Measurements from ENCODE around the gene STEAP4. TPM values are rescaled to one million over a fixed set of nuclear protein-coding genes. Genes with fewer than 3 reads are reported as not detected.
A peak's percentile ranks its signal among the peaks of the same experiment; 100 is the strongest.

The STEAP4 gene
- total RNA-seq, 1 donor, result under 0.01 TPM

- DNase-seq (ENCODE audit: low read depth in 2 of 3, low spot score in 2 of 3), result peak in 2 of 3 donors; percentile 8 to 47
These were observed 7.4 kb upstream of the STEAP4 start for GRCh38 chr7:88314061-88314491.

- DNase-seq (ENCODE audit: low read depth in 2 of 3, low spot score in 2 of 3), result no peak
These were observed 5.5 kb upstream of the STEAP4 start for GRCh38 chr7:88312061-88312663.

- DNase-seq (ENCODE audit: low read depth in 2 of 3, low spot score in 2 of 3), result no peak
These were observed 5.0 kb upstream of the STEAP4 start for GRCh38 chr7:88311675-88312036.

DNA sequence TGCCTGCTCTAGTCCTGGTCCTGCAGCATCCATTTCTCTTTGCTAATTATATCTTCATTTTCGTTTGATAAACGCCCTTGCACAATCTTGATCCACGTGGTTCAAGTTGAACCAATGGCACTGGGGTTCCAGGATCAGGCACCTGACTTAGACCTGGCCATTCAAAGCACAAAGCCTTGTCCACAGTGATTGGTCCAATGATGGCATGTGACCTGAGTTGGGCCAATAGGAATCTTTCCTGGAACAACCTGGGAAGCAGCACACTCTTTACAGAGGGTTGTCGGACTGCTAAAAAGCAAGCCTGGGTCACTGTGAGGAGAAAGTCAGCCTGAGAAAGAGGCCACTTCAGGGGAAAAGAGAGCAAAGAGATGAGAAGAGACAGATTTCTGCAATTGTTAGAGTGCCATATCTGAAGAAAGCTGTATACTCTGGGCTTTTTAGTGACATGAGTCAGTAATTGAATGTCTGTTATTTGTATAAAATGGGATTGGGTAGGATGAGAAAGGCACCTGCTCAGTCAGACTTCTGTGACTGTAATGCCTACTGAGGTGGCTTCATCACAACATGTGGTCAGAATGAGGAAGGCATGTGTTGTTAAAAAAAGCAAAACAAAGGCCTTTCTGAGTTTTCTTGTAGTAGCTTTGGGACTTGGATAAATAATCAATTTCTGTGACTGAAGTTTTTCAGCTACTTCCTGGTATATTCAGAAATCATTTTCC, 4.4 kb upstream of the STEAP4 start:
- no peak for DNase-seq (ENCODE audit: low read depth in 2 of 3, low spot score in 2 of 3)

GRCh38 chr7:88309819-88310218, 3.1 kb upstream of the STEAP4 start:
- no peak for DNase-seq (ENCODE audit: low read depth in 2 of 3, low spot score in 2 of 3)

DNA sequence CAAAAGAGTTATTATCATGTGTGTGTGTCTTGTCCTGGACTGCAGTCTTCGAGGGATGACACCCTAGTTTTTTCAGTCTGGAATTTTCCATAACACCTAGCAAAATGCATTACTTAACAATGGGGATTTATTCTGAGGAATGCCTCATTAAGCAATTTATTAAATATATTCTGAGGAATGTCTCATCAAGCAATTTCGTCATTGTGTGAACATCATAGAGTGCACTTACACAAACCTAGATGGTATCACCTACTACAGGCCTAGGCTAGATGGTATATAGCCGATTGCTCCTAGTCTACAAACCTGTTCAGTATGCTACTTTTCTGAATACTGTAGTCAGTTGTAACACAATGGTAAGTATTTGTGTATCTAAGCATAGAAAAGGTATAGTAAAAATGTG, 1.1 kb upstream of the STEAP4 start:
- no peak for DNase-seq (ENCODE audit: low read depth in 2 of 3, low spot score in 2 of 3)

DNA sequence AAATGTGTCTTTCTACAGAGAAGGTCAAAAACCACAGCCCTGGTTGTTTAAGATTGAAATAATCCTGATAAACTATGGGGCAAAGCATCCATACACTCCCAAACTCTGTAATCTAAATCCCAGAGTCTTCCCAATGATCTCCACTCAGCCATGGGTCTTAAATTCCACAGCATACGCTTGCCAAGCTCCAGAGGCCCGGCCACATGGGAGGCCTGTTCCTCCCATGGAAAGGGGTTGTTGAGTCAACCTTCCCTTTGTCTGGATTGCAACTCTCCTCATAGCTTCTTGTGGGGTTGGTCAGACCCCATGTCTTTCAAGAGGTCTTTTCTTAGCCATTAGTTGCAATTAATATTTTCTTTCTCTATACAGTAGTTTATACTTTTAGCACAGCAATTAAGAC, 718 bp upstream of the STEAP4 start:
- no peak for DNase-seq (ENCODE audit: low read depth in 2 of 3, low spot score in 2 of 3)

DNA sequence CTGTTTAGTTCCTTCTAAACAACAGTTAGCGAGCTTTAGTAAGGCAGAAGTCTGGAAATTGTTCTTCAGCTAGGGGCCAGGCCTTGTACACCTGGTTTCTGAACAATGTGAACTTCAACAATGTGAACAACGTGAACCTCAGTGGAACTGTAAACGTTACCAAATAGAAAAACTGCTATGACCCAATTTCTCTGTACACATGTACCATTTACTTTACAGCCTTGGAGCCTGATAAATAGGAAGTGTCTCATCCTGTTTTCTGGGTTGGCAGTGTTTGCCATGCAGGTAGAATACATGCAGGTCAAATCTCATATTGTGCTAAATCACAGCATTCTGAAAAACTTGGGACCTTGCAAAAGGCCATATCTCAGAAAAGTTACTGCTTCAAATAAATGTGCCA, 1.6 kb downstream of the STEAP4 start:
- DNase-seq (ENCODE audit: low read depth in 2 of 3, low spot score in 2 of 3), result no peak

- no peak for DNase-seq (ENCODE audit: low read depth in 2 of 3, low spot score in 2 of 3)
These were observed 4.2 kb downstream of the STEAP4 start for GRCh38 chr7:88302486-88302885.

DNA sequence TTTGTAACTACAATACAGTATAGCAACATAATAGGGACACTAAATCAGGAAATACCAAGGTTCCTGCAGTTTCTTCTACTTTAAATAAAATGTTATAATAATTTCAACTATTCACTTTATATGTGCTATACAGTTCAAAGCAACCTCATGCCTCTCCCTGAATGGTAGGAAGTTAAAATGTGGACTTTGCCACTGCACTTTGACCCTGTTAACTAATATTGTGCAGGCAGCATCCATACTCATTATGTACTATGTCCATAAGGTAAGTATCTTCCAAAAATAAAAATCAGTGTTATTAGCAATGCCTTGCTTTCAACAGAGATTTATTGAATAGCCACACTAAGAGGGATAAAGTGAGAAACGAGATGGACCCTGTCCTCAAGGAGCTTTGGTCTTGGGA, 4.8 kb downstream of the STEAP4 start:
- DNase-seq (ENCODE audit: low read depth in 2 of 3, low spot score in 2 of 3), result no peak

GRCh38 chr7:88300401-88300945, 6.2 kb downstream of the STEAP4 start:
- no peak for DNase-seq (ENCODE audit: low read depth in 2 of 3, low spot score in 2 of 3)

DNA sequence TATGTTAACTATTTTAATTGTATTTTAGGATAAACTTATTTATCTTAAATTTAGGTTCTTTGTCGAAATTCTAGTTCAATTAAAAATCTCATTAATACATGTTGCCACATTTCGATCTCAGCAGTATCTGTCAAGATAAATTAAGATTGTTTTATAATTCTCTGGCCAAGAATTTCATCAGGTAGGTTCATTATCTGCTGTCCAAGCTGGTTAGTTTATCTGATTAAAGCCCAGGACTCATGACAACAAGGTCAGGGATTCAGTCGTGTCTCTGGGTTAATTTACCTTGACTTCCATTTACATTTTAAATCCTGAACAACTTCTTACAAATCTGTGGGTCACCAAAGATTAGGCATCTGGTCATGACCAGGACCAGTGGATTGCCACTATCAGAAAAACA, 7.6 kb downstream of the STEAP4 start:
- DNase-seq (ENCODE audit: low read depth in 2 of 3, low spot score in 2 of 3), result no peak

DNA sequence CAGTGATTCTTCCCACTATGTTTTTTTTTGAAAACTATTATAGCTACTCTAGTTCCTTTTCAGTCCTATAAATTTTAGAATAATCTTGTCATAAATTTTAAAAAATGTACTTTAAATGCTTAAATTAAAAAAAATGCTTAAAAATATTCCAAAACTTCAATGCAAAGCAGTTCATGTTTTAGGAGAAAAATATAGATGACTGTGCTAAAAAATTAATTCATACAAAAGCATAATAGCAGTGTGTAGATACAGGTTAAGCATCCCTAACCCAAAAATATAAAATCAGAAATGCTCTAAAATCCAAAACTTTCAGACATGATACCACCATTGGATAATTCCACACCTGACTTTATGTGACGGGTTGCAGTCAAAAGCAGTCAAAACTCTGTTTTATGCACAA, 12.8 kb downstream of the STEAP4 start:
- no peak for DNase-seq (ENCODE audit: low read depth in 2 of 3, low spot score in 2 of 3)

DNA sequence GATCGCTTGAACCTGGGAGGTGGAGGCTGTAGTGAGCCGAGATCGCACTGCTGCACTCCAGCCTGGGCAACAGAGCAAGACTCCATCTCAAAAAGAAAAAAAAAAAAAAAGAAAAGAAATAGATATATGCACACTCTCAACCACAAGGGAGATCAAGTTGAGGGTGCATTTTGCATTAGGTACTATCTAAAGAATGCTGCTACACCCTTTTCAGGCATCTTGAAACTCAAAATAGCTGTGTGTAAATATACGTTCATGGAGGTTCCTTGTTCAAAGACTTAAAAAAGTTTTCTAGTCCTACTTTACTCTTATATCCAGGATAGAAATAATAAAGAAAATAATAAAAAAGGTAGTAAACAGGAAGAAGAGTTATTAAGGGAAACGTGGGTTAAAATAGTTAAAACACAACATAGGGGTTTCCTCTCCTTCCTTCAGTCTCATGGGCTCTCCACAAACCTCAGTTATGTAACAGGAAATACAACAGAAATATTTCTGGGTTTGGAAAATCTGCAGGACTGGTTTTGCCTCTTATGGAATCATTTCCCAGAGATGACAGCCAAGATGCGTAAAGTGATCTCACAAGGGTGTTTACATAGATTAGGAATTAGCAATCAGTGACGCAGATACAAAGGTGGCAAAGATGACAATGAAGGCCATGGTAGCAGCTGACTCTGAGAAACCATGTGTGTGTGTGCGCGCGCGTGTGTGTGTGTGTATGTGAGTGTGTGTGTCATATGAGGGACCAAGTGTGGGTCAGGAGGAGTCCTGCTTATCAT, 15.1 kb downstream of the STEAP4 start:
- no peak for DNase-seq (ENCODE audit: low read depth in 2 of 3, low spot score in 2 of 3)

DNA sequence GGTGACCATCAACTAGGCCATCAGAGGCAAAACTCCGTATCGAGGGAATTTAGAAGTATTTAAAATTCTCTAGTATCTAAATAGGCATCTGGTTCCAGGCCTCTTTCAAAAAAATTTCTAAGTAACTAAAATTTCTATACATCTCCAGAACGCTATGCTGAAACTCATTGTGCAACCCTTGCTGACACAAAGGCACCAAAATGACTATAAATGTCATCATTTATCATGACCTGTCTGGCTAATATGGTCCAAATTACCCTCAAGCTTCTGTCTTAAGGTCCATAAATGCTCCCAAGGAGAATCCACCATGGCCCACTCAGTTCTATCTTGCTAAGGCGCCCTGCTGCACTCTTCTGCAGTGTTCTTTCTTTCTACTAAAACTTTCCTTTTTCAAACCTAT, 16.2 kb downstream of the STEAP4 start:
- no peak for DNase-seq (ENCODE audit: low read depth in 2 of 3, low spot score in 2 of 3)

GRCh38 chr7:88289564-88290025, 17.1 kb downstream of the STEAP4 start:
- no peak for DNase-seq (ENCODE audit: low read depth in 2 of 3, low spot score in 2 of 3)

DNA sequence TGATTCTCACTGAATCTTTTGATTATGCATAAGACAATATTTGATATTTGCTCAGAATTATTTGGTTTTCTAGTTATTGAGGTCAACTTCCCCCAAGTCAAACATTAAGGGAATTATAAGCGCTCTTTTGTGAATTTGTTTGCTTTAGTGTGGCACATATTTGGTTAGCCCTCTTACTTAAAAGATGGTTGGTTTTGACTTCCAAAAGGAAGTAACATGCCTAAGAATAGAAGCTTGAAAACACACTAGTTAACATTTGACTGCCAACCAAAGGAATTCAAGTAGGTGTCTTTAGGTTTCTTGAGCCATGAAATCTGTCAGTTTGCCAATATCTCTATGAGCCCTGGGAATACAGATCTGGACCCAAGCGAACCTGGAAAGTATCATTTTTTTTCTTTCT, 24.9 kb downstream of the STEAP4 start:
- DNase-seq (ENCODE audit: low read depth in 2 of 3, low spot score in 2 of 3), result no peak

- DNase-seq (ENCODE audit: low read depth in 2 of 3, low spot score in 2 of 3), result no peak
These were observed 25.9 kb downstream of the STEAP4 start for GRCh38 chr7:88280801-88281200.

DNA sequence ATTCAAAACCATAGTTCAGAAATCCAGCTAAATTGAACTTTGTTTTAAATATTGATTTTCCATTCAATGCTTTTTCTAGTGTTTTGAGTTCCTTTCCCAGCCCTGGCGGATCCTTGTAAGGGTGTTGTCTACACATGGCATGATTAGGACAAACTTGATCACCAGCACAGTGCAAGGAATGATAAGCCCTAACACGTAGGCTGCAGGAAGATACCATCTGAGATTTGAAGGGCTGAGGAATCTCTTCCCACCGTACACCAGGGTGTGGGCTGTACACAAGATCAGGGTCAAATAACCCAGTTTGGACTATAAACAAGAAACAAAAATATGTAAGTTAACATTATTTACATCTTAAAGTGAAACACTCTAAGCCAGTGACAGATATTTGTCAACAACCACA, 27.4 kb downstream of the STEAP4 start:
- DNase-seq (ENCODE audit: low read depth in 2 of 3, low spot score in 2 of 3), result no peak

DNA sequence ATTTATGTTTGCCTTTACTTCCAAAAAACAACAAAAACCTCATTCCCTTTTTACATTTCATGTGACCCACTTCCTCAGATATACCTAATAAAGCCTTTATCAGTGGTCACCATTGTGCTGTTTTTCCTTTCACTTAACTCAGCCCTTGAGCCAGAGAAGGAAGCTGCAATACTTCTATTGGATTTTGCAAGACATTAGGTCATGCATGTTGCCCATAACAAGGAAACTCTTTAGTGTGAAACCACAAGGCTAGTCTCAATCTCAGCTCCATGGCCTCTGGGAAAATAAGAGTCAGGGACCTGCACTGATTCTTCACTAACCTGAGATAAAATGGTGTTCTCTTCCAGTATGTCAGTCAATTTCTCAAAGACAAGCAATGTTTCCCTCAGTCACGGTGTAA, 27.8 kb downstream of the STEAP4 start:
- DNase-seq (ENCODE audit: low read depth in 2 of 3, low spot score in 2 of 3), result no peak

- no peak for DNase-seq (ENCODE audit: low read depth in 2 of 3, low spot score in 2 of 3)
These were observed 30.0 kb downstream of the STEAP4 start for GRCh38 chr7:88276605-88277153.
